HG03442 (cell line): ENCODE measurements around the gene FAM180A.
"Not testable (repeated sequence)": the region's sequence is repeated elsewhere in the genome, so short reads cannot be mapped to it uniquely, and the experiment has no call there.

Experiments
- ATAC-seq: cut with Tn5 transposase; IDR thresholded peaks from one replicate; pipeline ENCODE4 v1.9.1; 2021; ENCODE audit warnings: mild to moderate bottlenecking, moderate library complexity; ENCODE audit not compliant: unreplicated experiment

Gene FAM180A

DNA sequence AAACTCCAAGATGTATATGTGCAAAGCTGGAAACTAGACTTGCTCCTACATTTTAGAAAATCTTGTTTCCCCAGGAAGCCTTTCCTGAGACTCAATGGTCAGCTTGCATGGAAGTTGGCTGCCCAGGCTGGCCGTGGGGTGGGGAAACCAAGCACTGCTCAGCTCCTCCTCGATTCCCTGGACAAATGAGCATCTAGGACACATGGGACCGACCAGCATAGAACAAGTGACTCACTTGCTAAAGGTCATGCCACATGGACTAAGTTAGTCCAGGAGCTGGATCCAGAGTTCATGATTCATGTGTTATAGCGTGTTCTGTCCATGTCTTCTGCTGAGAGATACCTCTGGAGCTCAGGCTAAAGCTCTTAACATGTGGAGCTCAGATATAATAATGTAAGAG lies 6.2 kb downstream of the FAM180A start:
- ATAC-seq, result no peak

DNA sequence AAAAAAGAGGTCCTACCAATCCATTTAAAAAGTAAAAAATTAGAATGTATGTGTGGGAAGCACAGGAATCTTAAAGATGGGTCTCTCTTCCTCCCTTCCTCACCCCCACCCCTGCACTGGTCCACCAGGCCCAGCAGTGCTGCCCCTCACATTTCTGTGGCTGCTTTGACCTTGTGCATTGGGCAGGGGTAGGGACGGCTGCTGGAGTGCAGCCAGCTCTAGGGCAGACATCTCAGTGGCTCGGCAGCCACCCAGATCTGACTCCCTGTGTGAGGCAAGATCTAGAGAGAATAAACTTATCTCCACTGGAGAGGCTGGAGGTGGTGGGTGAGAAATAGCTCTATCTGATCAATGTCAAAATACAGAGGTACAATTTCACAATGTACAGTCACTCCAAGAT lies 6.7 kb downstream of the FAM180A start:
- no peak for ATAC-seq

DNA sequence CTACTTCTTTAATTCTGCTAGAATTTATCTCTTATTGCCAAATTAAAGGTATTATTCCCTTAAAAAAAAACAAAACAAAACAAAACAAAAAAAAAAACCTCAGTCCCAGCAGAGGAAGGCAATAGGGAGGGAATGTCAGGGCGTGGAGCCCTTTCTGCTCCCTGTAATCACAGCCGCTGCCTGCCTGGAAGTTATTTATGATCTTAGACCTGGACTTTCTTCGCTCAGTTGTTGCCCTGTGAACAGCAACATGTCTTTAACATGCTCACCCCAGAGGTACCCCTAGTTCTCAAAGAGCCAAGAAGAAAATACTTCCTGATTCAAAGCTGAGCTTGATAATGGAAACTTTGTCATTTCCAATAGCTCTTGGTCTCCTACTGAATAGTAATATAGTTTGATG lies 7.7 kb downstream of the FAM180A start:
- no peak for ATAC-seq

DNA sequence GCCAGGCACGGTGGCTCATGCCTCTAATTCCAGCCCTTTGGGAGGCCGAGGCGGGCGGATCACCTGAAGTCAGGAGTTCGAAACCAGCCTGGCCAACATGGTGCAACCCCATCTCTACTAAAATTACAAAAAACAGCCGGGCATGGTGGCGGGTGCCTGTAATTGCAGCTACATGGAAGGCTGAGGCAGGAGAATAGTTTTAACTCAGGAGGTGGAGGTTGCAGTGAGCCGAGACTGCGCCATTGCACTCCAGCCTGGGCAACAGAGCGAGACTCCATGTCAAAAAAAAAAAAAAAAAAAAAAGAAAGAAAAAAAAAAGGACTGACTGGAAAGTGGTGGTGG lies 11.3 kb downstream of the FAM180A start:
- not testable (repeated sequence) for ATAC-seq

DNA sequence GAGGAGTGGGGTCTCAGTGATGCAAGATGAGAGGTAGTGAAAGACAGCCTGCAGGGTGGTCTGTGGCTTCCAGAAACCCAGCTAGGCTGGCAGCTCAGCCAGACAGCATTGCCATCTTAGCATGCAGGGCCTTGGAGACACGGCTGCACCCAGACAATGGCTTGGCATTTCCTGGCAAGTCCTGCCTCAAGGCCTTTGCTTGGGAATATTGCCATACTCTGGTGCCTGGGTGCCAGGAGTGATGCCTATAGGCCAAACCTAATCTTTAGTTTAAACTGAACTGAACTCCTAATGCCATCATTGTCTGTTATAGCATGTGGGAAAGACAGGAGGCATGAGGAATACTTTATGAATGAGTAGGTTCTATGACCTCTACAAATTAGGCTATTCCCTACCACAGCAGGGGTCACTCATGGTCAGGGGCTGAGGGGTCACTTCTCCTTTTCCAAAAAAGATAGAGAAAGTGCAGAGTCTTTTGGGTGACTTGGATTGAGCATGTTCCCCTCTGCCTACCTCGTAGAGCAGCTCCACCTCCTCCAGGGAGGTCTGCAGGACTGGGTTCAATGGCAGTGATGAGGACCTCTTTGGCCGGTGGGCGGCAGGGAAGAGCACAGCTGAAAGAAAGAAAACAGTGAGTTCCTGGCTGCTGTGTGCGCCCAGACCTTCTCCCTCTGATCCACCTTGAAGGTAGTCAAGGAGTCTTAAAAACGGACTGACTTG lies 11.9 kb downstream of the FAM180A start:
- ATAC-seq, result no peak

DNA sequence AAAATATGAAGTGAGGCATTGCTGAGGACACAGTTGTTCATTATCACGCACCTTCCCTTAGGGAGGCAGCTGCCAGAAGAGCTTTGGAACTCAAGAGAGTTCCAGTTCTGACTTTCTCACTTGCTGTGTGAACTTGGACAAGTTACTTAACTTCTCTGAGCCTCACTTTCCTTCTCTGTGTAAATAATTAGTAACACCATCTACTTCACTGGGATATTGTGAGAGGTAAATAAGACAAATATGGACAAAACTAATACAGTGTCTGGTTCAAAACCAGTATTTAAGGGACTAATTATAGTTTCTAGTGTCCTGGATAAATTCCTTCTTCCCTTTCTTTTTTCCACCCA lies 14.3 kb downstream of the FAM180A start:
- no peak for ATAC-seq

DNA sequence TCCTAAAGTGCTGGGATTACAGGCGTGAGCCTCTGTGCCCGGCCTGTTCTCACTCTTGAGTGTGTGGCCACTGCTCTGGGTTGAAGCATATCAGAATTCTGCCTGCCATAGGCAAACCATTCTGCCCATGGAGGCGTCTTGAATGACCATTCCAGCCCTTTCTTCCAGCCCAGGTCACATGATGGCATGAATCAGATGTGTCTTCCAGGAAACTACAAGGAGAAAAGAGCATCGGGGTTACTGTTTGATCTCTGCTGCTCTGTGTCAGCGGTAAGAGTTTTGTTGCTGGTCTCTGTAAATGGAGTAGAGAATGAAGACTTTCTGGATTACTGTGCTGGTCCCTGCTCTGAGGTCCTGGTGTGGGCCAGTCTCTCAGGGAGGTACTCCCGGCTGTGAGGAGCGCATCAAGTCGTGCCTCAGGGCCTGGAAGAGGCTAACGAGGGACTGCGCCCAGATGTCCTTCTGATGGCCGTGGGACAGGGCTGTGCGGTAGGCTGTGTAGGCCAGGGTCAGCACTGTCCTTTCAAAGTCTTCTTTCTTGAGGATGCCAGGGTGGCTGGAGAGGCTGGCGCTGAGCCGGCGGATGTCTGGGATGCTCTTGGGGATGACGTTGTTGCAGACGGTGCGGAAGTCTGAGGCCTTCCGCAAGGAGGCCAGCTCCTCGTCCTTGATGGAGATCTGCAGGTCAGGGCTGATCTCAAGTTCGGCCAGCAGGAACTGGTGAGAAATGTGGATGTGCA lies 14.8 kb downstream of the FAM180A start:
- no peak for ATAC-seq

DNA sequence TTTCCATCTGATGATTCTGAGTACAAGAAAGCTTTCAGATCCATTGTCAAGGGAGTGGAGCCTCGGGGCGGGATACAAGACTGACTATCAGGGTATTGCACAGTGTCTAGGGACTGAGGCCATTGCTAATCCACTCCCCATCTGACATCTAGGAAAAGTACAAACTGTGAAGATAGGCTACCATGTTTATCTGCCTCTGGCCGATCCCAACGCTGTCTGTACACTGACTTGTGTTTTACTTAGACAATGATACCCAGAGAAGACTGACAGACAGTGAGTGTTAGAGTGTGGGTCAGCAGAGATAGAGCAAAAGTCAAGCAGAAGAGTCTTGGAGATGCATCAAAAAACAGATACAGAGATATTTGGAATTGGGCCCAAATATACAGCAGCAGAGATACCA lies 17.5 kb downstream of the FAM180A start:
- ATAC-seq, result no peak

DNA sequence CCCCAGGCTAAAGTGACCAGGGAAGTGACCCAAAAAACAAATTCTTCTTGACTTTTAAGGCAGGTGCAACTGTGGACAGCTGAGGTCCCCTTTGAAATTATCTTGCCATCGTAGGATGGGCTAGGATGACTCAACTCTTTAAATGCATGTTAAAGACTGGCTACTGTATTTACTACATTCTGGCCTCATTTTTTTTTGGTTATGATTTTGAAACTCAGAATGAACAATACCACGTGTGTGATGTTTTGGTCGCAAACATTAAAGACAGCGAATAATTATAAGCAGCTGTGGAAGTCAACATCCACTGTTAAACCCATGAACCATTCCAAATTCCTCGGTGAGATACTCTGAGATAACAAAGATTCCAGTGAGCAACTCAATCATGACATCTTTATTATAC lies 19.4 kb downstream of the FAM180A start:
- ATAC-seq, result no peak

DNA sequence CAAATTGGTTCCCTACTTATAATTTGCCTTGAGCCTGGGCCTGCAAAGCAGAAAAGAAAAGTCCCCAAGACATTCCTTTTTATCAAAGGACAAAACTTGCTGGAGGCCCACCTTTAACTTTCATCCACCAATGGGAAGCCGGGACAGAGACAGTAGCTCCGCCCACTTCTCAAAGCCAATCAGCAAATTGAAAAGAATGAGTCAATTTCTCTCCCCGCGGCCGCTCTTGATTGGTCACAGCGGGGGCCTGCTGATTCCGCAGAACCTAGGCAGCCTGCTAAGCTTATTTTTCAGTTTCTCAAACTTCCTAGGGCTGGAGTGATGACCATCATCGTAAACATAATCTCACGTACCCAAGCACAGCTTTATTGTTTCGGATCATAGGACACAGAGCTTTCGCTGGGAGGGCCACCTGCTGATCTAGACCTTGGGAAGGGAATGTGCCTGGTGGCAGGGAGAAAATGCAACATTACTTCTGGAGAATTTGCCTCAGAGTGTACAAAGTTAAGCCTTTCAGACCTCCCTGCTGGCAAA lies 20.4 kb downstream of the FAM180A start, which contains the start of gene SLC13A4:
TSS of gene SLC13A4 (minus strand) at position 51 of the 534 bp plus-strand sequence. CDS start 690 bp downstream, outside the sequence.
- ATAC-seq, result no peak

DNA sequence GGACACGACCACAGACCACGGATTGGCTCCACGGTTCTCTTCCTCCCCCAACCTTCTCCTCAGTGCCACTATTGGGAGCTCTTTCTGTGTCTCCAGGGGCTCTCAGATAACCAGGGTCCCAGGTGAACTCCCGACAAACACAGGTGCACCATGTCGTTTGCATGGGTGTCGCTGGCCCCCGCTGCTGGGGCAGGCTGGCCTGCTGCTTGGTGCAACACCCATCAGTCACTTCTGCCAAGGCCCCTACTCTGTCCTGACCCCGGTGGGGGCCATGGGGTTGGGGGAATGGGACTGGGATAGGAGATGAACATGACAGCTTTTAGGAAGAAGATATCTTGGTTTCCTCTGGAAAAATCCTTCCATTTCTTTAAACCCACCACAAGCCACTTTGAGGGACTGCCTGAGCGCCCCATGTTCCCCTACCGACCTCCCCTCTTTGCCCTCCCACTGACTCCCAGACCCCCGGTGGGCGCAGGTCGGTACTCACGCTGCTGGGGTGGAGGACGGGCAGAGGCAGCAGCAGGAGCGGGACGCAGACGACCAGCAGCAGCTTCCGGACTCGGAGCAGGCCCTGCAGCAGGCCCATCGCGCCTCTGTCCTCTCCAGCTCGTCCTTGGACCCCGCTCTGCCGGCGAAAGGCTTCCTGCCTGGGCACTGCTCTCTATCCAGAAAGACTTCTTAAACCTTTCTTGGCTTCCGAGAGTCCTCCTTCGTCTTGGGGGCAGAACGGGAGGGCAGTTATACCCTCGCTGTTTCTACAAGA lies 21.5 kb downstream of the FAM180A start:
- ATAC-seq, result no peak

DNA sequence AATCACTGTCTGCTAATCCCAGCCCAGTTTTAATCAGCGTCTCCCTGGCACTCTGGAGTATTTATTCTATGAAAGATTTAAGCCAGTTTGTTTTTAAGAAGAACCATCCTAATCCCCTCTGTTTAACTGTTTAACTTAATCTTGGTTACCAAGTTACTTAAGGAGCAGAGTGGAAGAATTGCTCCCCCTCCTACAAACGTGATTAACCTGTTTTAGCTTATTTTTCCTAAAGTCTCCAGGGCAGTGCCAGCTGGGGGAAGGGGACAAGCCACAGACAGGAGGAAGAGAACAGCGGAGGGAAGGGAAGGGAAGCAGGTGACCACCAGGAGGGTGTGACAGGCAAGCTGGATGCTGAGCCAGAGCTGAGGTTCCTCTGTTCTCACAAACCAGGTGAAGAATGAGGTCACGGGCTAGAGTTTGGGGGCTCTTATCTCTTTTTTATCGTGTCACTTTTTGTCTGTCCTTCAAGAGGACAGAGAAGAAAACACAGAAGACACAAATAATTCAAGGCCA lies 22.3 kb downstream of the FAM180A start:
- ATAC-seq, result no peak

DNA sequence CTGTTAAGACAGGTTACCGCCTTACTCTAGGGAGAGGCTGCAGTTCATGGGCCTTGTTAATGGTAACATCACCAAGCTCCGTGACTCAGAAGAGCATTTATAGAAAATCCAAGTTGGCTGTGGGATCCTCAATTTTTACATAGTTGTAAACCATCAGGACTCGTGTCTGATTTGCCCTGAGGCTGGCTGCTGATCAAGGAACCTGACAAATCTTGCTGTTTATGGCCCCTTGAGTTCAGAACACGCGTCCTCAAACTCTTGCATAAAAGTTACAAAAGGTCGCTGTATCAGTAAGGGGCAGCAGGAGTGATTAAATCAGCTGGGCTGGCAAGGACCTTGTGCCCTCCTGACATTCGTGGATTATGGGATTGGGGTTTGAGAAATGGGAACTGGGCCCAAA lies 25.2 kb downstream of the FAM180A start:
- no peak for ATAC-seq

DNA sequence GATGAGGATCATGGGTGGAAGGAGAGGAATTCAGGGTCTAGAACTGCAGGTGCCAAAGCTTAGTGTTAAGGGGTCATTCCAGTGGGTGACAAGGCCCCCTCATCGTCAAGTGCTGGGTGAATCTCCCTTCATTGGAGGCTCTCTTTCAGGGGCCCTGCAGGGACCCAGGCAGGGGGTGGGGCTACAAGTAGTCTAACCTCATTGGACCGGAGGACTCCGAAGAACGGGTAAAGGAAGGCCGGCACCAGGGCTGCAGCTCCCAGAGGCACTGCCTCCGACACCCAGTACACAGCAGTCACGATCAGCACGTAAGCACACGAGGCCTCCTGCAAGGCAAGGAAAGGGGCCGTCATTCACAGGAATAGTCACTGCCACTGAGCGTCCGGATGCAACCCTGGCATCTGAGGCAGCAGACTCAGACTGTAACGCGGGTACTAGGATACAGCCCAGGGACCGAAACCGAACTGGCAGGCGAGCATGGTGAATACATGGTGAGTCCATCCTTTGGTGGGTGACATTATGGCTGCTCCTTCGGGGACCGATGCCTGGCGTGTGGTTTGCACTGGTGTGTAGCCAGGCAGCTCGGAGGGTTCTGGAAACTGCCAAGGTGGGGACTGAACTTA lies 27.3 kb downstream of the FAM180A start:
- no peak for ATAC-seq

DNA sequence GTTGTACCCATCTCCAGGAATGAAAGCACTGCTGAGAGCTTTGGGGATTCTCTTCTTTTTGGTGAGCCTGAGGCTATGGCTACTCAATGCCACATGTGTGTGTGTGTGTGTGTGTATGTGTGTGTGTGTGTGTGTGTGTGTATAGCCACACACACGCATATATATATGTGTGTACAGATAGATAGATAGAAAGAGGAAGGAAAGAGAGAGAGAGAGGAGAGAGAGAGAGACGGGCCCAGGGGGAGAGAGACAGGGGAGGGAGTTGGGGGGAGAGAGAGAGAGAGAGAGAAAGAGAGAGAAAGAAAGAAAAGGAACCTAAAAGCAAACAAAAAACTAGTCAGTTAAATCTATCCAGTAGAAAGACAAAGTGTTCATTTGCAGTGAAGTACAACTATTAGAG lies 28.9 kb downstream of the FAM180A start:
- ATAC-seq, result no peak

DNA sequence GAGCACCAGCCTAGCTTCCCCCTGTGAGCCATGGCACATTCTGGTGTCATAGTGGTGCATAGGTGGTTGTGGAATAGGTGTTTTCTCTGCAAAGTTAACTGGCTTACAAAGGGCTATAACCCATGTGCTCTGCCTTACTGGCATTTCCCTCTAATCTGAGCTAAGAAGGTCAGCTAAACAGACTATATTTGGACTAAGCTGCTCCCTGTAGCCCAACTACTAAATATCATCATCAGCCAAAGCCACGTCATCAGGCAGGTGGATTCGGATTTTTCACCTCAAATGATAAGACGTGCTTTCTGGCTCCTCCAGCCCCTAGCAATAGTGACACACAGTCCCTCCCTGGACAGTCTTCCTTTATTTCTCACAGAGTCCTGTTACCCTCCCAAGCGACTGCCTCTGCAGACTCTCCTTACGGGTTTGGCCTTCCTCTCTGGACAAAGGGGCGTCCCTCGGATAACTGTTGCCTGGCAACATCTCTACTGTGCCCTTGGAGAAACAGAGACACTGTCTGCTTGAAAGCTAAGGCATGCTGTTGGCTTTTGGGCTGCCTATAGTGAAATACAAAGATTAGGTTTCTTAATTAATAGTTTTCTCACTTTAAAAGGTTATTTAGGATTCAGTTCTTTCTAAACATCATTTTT lies 29.7 kb downstream of the FAM180A start:
- no peak for ATAC-seq

DNA sequence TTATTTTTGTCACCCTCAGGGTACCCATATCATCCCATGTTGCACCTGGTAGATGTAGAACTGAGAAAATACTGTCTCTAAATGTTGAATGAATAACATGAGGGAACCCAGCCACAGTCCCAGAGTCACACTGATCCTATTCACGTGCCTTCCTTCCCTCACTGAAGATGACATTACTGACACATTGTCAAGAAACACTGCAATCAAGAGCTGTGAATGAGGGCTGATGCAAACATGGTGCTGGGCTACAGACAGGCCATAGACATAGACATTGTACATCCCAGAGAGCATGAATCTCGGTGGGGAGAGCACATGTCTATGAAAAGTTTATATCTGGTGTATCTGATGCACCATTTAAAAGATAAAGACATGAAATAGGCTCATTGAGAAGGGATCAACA lies 30.4 kb downstream of the FAM180A start:
- no peak for ATAC-seq

DNA sequence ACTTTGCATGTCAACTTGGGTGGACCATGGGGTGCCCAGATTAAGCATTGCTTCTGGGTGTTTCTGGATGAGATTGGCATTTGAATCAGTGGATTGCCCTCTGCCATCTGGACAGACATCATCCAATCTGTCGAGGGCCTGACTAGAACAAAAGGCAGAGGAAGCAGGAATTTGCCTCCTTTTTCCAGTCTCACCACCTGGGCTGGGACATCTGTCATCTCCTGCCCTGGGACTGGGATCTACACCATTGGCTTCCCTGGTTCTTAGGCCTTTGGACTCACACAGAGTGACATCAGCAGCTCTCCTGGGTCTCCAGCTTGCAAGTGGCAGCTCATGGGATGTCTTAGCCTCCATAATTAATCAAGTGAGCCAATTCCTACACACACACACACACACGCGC lies 30.9 kb downstream of the FAM180A start:
- no peak for ATAC-seq

DNA sequence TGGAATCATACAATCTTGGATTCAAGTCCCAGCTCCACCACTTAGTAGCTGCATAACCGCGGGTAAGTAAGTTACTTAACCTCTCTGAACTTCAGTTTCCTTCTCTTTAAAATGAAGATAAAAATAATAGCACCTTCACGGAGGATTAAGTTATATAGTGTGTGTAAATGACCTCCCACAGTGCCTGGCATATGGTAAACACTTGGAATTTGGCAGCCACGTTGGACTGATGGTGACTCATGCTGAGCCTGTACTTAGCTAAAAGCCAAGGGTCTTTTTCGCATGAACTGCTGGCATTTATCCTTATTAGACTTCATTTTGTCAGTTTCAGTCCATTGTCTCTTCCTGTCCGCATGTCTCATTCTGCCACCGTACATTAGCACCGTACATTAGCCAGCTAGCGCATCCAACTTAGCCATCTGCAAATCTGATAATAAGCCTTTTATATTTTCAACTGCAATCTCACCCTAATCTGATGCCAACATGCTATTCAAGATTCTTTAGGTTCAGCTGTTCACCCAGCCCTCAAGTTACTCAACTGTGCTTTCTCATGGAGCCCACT lies 31.9 kb downstream of the FAM180A start:
- no peak for ATAC-seq

DNA sequence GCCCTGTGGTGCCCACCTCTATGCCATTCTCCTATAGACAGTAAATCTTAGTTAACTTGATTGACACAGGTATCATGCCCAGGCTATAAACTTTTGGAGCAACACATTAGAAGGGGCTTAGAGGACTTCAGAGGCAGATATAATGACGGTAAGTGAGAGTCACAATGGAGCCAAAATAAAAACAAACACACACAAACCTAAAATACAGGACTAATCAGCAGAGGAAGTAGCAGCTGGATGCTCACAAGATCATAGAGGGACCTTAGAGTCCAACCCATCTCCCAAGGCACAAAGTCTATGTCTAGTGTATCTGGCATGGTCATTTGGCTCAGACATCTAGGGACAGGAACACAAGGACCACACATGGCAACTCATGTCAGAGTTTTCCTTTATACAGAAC lies 32.9 kb downstream of the FAM180A start:
- ATAC-seq, result no peak
